Peyer's patch (tissue), 4 donors: ENCODE data around the gene CEP68. TPM values are rescaled to one million over a fixed set of nuclear protein-coding genes. Genes with fewer than 3 reads are reported as not detected.

Source experiments
- DNase-seq, 3 donors: peaks; one replicate each; pipeline ENCODE4 v3.0.0-alpha.2; 2017 to 2019
- H3K27ac ChIP-seq, 4 donors: fragments of 200-600 bp; sonication (generic); one replicate each; pipeline ENCODE4 v1.5.1; 2016 to 2019
- H3K27me3 ChIP-seq, 2 donors: fragments of 200-600 bp; sonication (generic); one replicate each; pipeline ENCODE4 v1.5.1; 2019
- H3K36me3 ChIP-seq, 3 donors: fragments of 200-600 bp; sonication (generic); one replicate each; pipeline ENCODE4 v1.5.1; 2016 to 2019
- H3K4me1 ChIP-seq, 4 donors: fragments of 200-600 bp; sonication (generic); one replicate each; pipeline ENCODE4 v1.5.1; 2016 to 2019
- H3K4me3 ChIP-seq, 4 donors: fragments of 200-600 bp; sonication (generic); 1 replicate in 3 of 4; 2 replicates in 1 of 4; pipeline ENCODE4 v1.5.1; 2016 to 2019; ENCODE audit warnings: mild to moderate bottlenecking in 1 of 4
- H3K9me3 ChIP-seq, 4 donors: fragments of 200-600 bp; sonication (generic); one replicate each; pipeline ENCODE4 v1.5.1; 2016 to 2019; ENCODE audit warnings: mild to moderate bottlenecking in 1 of 4
- POLR2A ChIP-seq, 2 donors: fragments of 450-650 bp; IDR thresholded peaks; one replicate each; pipeline ENCODE4 v1.5.1; 2017; ENCODE audit warnings: antibody characterized with exemption in 2 of 2, mild to moderate bottlenecking in 2 of 2, moderate library complexity in 2 of 2
- total RNA-seq, 4 donors: library from RNA; depleted of rRNA; stranded (reverse); fragments of >200 nt; gene quantifications; one replicate each; pipeline ENCODE4 v1.1.0, GENCODE V29; 2016
- TF ChIP-seq, protein P1 (sequence below), 6 experiments: fragments of 450-650 bp in 4 of 6; fragments of 200-600 bp in 2 of 6; sonication (generic) in 1 of 6; IDR thresholded peaks; one replicate each; pipeline ENCODE4 v1.5.1; 2017 to 2019; ENCODE audit warnings: antibody characterized with exemption in 6 of 6, mild to moderate bottlenecking in 3 of 6, moderate library complexity in 1 of 6

Gene CEP68
- total RNA-seq, 4 donors from 2014 or later: 5.4 to 18.2 (median 14.7) TPM

GRCh38 chr2:65040400-65041261 lies 15.6 kb upstream of the CEP68 start:
- Histone ChIP-seq H3K27me3 (no peaks in the 10 kb centered on the region), H3K4me3 (peak overlapping the region in 1 of 4 donors; percentile 20), H3K27ac (no peak overlapping the region), H3K4me1 (peaks cover 0 to 3% (median 0%) of the 10 kb centered on the region in 4 donors), H3K36me3 (peaks cover 0 to 1% (median 0%) of the 10 kb centered on the region in 3 donors), H3K9me3 (peaks cover 0 to 8% (median 0%) of the 10 kb centered on the region in 4 donors)
- peak; percentile 79 to 95 (median 87) for DNase-seq
- TF ChIP-seq POLR2A (IDR thresholded peaks at IDR 0.05): no peak
- TF ChIP-seq, protein P1, sequence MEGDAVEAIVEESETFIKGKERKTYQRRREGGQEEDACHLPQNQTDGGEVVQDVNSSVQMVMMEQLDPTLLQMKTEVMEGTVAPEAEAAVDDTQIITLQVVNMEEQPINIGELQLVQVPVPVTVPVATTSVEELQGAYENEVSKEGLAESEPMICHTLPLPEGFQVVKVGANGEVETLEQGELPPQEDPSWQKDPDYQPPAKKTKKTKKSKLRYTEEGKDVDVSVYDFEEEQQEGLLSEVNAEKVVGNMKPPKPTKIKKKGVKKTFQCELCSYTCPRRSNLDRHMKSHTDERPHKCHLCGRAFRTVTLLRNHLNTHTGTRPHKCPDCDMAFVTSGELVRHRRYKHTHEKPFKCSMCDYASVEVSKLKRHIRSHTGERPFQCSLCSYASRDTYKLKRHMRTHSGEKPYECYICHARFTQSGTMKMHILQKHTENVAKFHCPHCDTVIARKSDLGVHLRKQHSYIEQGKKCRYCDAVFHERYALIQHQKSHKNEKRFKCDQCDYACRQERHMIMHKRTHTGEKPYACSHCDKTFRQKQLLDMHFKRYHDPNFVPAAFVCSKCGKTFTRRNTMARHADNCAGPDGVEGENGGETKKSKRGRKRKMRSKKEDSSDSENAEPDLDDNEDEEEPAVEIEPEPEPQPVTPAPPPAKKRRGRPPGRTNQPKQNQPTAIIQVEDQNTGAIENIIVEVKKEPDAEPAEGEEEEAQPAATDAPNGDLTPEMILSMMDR (IDR thresholded peaks at IDR 0.05): peak; percentile 85 to 97 (median 92)

GRCh38 chr2:65043001-65043400 lies 13.2 kb upstream of the CEP68 start:
- H3K9me3 ChIP-seq: peaks cover 0 to 8% (median 1%) of the 10 kb centered on the region in 4 donors
- no peak overlapping the region for H3K27ac ChIP-seq
- H3K4me1 ChIP-seq: peaks cover 0 to 3% (median 0%) of the 10 kb centered on the region in 4 donors
- DNase-seq: no peak
- peaks cover 0 to 7% (median 0%) of the 10 kb centered on the region in 3 donors for H3K36me3 ChIP-seq
- TF ChIP-seq, protein P1 (IDR thresholded peaks at IDR 0.05): no peak
- no peak for TF ChIP-seq POLR2A (IDR thresholded peaks at IDR 0.05)
- H3K4me3 ChIP-seq: no peak overlapping the region
- no peaks in the 10 kb centered on the region for H3K27me3 ChIP-seq

- DNase-seq: no peak
- H3K36me3 ChIP-seq: peaks cover 0 to 7% (median 0%) of the 10 kb centered on the region in 3 donors
- no peaks in the 10 kb centered on the region for H3K27me3 ChIP-seq
- no peak overlapping the region for H3K4me3 ChIP-seq
- H3K9me3 ChIP-seq: peaks cover 0 to 8% (median 3%) of the 10 kb centered on the region in 4 donors
- no peak for TF ChIP-seq POLR2A (IDR thresholded peaks at IDR 0.05)
- TF ChIP-seq, protein P1 (IDR thresholded peaks at IDR 0.05): no peak
- peaks cover 0 to 3% (median 0%) of the 10 kb centered on the region in 4 donors for H3K4me1 ChIP-seq
- H3K27ac ChIP-seq: no peak overlapping the region
Observed at GRCh38 chr2:65044097-65044735, 12.0 kb upstream of the CEP68 start.

DNA sequence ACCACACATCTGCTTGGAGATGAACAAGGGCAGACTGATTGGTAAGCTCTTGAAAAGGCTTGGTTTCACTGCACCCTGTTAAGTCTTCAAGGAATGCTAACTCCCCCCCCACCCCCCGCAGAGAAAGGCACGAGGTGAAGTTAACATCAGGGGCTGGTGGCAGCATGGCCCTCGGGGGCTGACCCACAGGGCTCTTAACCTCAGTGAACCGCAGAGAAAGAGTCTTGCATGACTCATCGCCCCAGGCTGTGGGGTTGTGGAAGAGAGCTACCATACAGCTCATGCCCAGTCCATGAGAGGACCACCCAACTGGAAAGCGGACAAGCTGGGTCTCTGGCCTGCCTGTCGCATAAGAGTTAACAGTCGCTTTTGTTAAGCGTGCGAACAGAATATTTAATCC lies 10.6 kb upstream of the CEP68 start:
- no peak for DNase-seq
- Histone ChIP-seq H3K27ac (no peak overlapping the region), H3K27me3 (no peaks in the 10 kb centered on the region), H3K4me1 (no peaks in the 10 kb centered on the region), H3K9me3 (peaks cover 0 to 8% (median 3%) of the 10 kb centered on the region in 4 donors), H3K36me3 (peaks cover 0 to 7% (median 0%) of the 10 kb centered on the region in 3 donors), H3K4me3 (no peak overlapping the region)
- TF ChIP-seq, protein P1 (IDR thresholded peaks at IDR 0.05): no peak
- TF ChIP-seq POLR2A (IDR thresholded peaks at IDR 0.05): no peak

GRCh38 chr2:65046633-65047407 lies 9.4 kb upstream of the CEP68 start:
- no peak for DNase-seq
- H3K9me3 ChIP-seq: peaks cover 0 to 8% (median 3%) of the 10 kb centered on the region in 4 donors
- no peak overlapping the region for H3K27ac ChIP-seq
- TF ChIP-seq, protein P1 (IDR thresholded peaks at IDR 0.05): no peak
- no peak for TF ChIP-seq POLR2A (IDR thresholded peaks at IDR 0.05)
- H3K27me3 ChIP-seq: no peaks in the 10 kb centered on the region
- no peak overlapping the region for H3K4me3 ChIP-seq
- peaks cover 0 to 7% (median 0%) of the 10 kb centered on the region in 3 donors for H3K36me3 ChIP-seq
- no peaks in the 10 kb centered on the region for H3K4me1 ChIP-seq
